ENCODE results near the gene PNMA8B.

Gene PNMA8B

GRCh38 chr19:46449228-46449627 is 46.4 kb downstream of the PNMA8B start:
- Histone ChIP-seq H3K4me3 (ENCODE audit: low read depth in 1 of 2, low read length in 1 of 2) (no peak overlapping the region), H3K27ac (no peak overlapping the region), H3K36me3 (no peaks in the 10 kb centered on the region), H3K4me1 (ENCODE audit: control insufficient read depth in 1 of 2, insufficient read depth in 1 of 2, low read depth in 1 of 2, low read length in 1 of 2) (no peaks in the 10 kb centered on the region), H3K9me3 (no peaks in the 10 kb centered on the region), H3K27me3 (peaks cover 38% of the 10 kb centered on the region)
- TF ChIP-seq CTCF (IDR thresholded peaks at IDR 0.05), result no peak

GRCh38 chr19:46448601-46449000 is 47.1 kb downstream of the PNMA8B start:
- H3K27ac ChIP-seq, result no peak overlapping the region
- H3K36me3 ChIP-seq, result no peaks in the 10 kb centered on the region
- no peaks in the 10 kb centered on the region for H3K4me1 ChIP-seq (ENCODE audit: control insufficient read depth in 1 of 2, insufficient read depth in 1 of 2, low read depth in 1 of 2, low read length in 1 of 2)
- TF ChIP-seq CTCF (IDR thresholded peaks at IDR 0.05), result no peak
- H3K9me3 ChIP-seq, result no peaks in the 10 kb centered on the region
- no peak overlapping the region for H3K4me3 ChIP-seq (ENCODE audit: low read depth in 1 of 2, low read length in 1 of 2)
- peaks cover 32% of the 10 kb centered on the region for H3K27me3 ChIP-seq

- no peak for TF ChIP-seq CTCF (IDR thresholded peaks at IDR 0.05)
- Histone ChIP-seq H3K36me3 (no peaks in the 10 kb centered on the region), H3K27ac (no peak overlapping the region), H3K4me1 (ENCODE audit: control insufficient read depth in 1 of 2, insufficient read depth in 1 of 2, low read depth in 1 of 2, low read length in 1 of 2) (no peaks in the 10 kb centered on the region), H3K4me3 (ENCODE audit: low read depth in 1 of 2, low read length in 1 of 2) (no peak overlapping the region), H3K9me3 (no peaks in the 10 kb centered on the region), H3K27me3 (peaks cover 27% of the 10 kb centered on the region)
Measured at GRCh38 chr19:46447824-46448223, 47.8 kb downstream of the PNMA8B start.

GRCh38 chr19:46447006-46447405 is 48.7 kb downstream of the PNMA8B start:
- H3K4me1 ChIP-seq (ENCODE audit: control insufficient read depth in 1 of 2, insufficient read depth in 1 of 2, low read depth in 1 of 2, low read length in 1 of 2), result no peaks in the 10 kb centered on the region
- H3K27ac ChIP-seq, result no peak overlapping the region
- no peaks in the 10 kb centered on the region for H3K36me3 ChIP-seq
- H3K4me3 ChIP-seq (ENCODE audit: low read depth in 1 of 2, low read length in 1 of 2), result no peak overlapping the region
- no peaks in the 10 kb centered on the region for H3K9me3 ChIP-seq
- TF ChIP-seq CTCF (IDR thresholded peaks at IDR 0.05), result no peak
- H3K27me3 ChIP-seq, result peaks cover 22% of the 10 kb centered on the region

GRCh38 chr19:46446021-46446420 is 49.6 kb downstream of the PNMA8B start:
- H3K36me3 ChIP-seq, result no peaks in the 10 kb centered on the region
- no peak overlapping the region for H3K4me3 ChIP-seq (ENCODE audit: low read depth in 1 of 2, low read length in 1 of 2)
- peaks cover 15% of the 10 kb centered on the region for H3K27me3 ChIP-seq
- H3K9me3 ChIP-seq, result no peaks in the 10 kb centered on the region
- H3K27ac ChIP-seq, result no peak overlapping the region
- H3K4me1 ChIP-seq (ENCODE audit: control insufficient read depth in 1 of 2, insufficient read depth in 1 of 2, low read depth in 1 of 2, low read length in 1 of 2), result no peaks in the 10 kb centered on the region
- no peak for TF ChIP-seq CTCF (IDR thresholded peaks at IDR 0.05)

Data from neutrophil (primary cell).